Memory B cell (primary cell): ENCODE measurements around the gene MN1.

Source experiments
- ATAC-seq: fragments of 150-1000 bp; cut with Tn5 transposase; 2 replicates; pipeline ENCODE4 v1.10.0; 2021; ENCODE audit warnings: low read depth, mild to moderate bottlenecking, moderate library complexity
- DNase-seq, 2 donors: peaks; one replicate each; pipeline ENCODE4 v3.0.0; 2022; ENCODE audit warnings: low spot score in 2 of 2
- H3K27ac Mint-ChIP-seq: one replicate; pipeline ENCODE4 v1.8.0; 2022; ENCODE audit warnings: mild to moderate bottlenecking, moderate library complexity, mixed read lengths
- H3K27me3 Mint-ChIP-seq: one replicate; pipeline ENCODE4 v1.8.0; 2022; ENCODE audit warnings: mixed read lengths
- H3K36me3 Mint-ChIP-seq: one replicate; pipeline ENCODE4 v1.8.0; 2022; ENCODE audit warnings: mild to moderate bottlenecking, mixed read lengths
- H3K4me1 Mint-ChIP-seq: one replicate; pipeline ENCODE4 v1.8.0; 2022; ENCODE audit warnings: mixed read lengths
- H3K4me3 Mint-ChIP-seq: one replicate; pipeline ENCODE4 v1.8.0; 2022; ENCODE audit warnings: mild to moderate bottlenecking, moderate library complexity, mixed read lengths
- H3K9me3 Mint-ChIP-seq: one replicate; pipeline ENCODE4 v1.8.0; 2022; ENCODE audit warnings: mixed read lengths

MN1 gene

GRCh38 chr22:27775087-27775698 lies 26.4 kb downstream of the MN1 start:
- DNase-seq (no peak), ATAC-seq (no peak)
- no peaks in the 10 kb centered on the region for H3K9me3 Mint-ChIP-seq
- H3K36me3 Mint-ChIP-seq: no peaks in the 10 kb centered on the region
- H3K4me3 Mint-ChIP-seq: no peak overlapping the region
- H3K27me3 Mint-ChIP-seq: peaks cover 1% of the 10 kb centered on the region
- no peaks in the 10 kb centered on the region for H3K4me1 Mint-ChIP-seq
- H3K27ac Mint-ChIP-seq: no peak overlapping the region

GRCh38 chr22:27774200-27774599 lies 27.4 kb downstream of the MN1 start:
- H3K4me1 Mint-ChIP-seq: no peaks in the 10 kb centered on the region
- no peaks in the 10 kb centered on the region for H3K9me3 Mint-ChIP-seq
- no peak overlapping the region for H3K4me3 Mint-ChIP-seq
- H3K27me3 Mint-ChIP-seq: peaks cover 1% of the 10 kb centered on the region
- DNase-seq (no peak), ATAC-seq (no peak)
- H3K36me3 Mint-ChIP-seq: no peaks in the 10 kb centered on the region
- H3K27ac Mint-ChIP-seq: no peak overlapping the region

GRCh38 chr22:27772984-27773498 lies 28.5 kb downstream of the MN1 start:
- Mint-ChIP-seq H3K4me3 (no peak overlapping the region), H3K4me1 (no peaks in the 10 kb centered on the region), H3K27ac (no peak overlapping the region), H3K9me3 (no peaks in the 10 kb centered on the region), H3K36me3 (no peaks in the 10 kb centered on the region), H3K27me3 (peaks cover 1% of the 10 kb centered on the region)
- DNase-seq (no peak), ATAC-seq (no peak)

- Mint-ChIP-seq H3K27ac (no peak overlapping the region), H3K36me3 (no peaks in the 10 kb centered on the region), H3K27me3 (peaks cover 1% of the 10 kb centered on the region)
Measured at GRCh38 chr22:27772081-27772983, 29.2 kb downstream of the MN1 start.

GRCh38 chr22:27771637-27772036 lies 29.9 kb downstream of the MN1 start:
- Mint-ChIP-seq H3K4me1 (no peaks in the 10 kb centered on the region), H3K9me3 (peaks cover 2% of the 10 kb centered on the region), H3K27me3 (peaks cover 4% of the 10 kb centered on the region), H3K4me3 (no peak overlapping the region), H3K36me3 (no peaks in the 10 kb centered on the region), H3K27ac (no peak overlapping the region)
- no peak for ATAC-seq
- DNase-seq: no peak

More at GRCh38 chr22:27772081-27772983, 29.2 kb downstream of the MN1 start:
- Mint-ChIP-seq H3K4me1 (no peaks in the 10 kb centered on the region), H3K9me3 (no peaks in the 10 kb centered on the region), H3K4me3 (no peak overlapping the region)
- ATAC-seq: no peak
- DNase-seq: no peak

GRCh38 chr22:27769012-27769411 lies 32.5 kb downstream of the MN1 start:
- DNase-seq: no peak
- no peaks in the 10 kb centered on the region for H3K36me3 Mint-ChIP-seq
- peaks cover 2% of the 10 kb centered on the region for H3K27me3 Mint-ChIP-seq
- no peaks in the 10 kb centered on the region for H3K4me1 Mint-ChIP-seq
- no peak for ATAC-seq
- no peak overlapping the region for H3K27ac Mint-ChIP-seq
- H3K4me3 Mint-ChIP-seq: no peak overlapping the region
- peaks cover 2% of the 10 kb centered on the region for H3K9me3 Mint-ChIP-seq

- Mint-ChIP-seq H3K4me1 (no peaks in the 10 kb centered on the region), H3K4me3 (no peak overlapping the region), H3K36me3 (no peaks in the 10 kb centered on the region), H3K27ac (no peak overlapping the region), H3K27me3 (peaks cover 2% of the 10 kb centered on the region), H3K9me3 (peaks cover 2% of the 10 kb centered on the region)
- DNase-seq: no peak
- ATAC-seq: no peak
Measured at GRCh38 chr22:27768027-27768653, 33.4 kb downstream of the MN1 start.

GRCh38 chr22:27766679-27767078 lies 34.9 kb downstream of the MN1 start:
- peaks cover 2% of the 10 kb centered on the region for H3K9me3 Mint-ChIP-seq
- H3K4me1 Mint-ChIP-seq: no peaks in the 10 kb centered on the region
- ATAC-seq: no peak
- H3K27ac Mint-ChIP-seq: no peak overlapping the region
- H3K27me3 Mint-ChIP-seq: peaks cover 4% of the 10 kb centered on the region
- no peak for DNase-seq
- no peaks in the 10 kb centered on the region for H3K36me3 Mint-ChIP-seq
- H3K4me3 Mint-ChIP-seq: no peak overlapping the region

- peaks cover 8% of the 10 kb centered on the region for H3K27me3 Mint-ChIP-seq
Measured at GRCh38 chr22:27765706-27766291, 35.8 kb downstream of the MN1 start.

GRCh38 chr22:27764722-27765236 lies 36.8 kb downstream of the MN1 start:
- no peaks in the 10 kb centered on the region for H3K36me3 Mint-ChIP-seq
- H3K9me3 Mint-ChIP-seq: peaks cover 2% of the 10 kb centered on the region
- no peak overlapping the region for H3K27ac Mint-ChIP-seq
- ATAC-seq (no peak), DNase-seq (no peak)
- peaks cover 8% of the 10 kb centered on the region for H3K27me3 Mint-ChIP-seq
- H3K4me3 Mint-ChIP-seq: no peak overlapping the region
- H3K4me1 Mint-ChIP-seq: no peaks in the 10 kb centered on the region

More at GRCh38 chr22:27765706-27766291, 35.8 kb downstream of the MN1 start:
- Mint-ChIP-seq H3K4me1 (no peaks in the 10 kb centered on the region), H3K9me3 (peaks cover 2% of the 10 kb centered on the region), H3K36me3 (no peaks in the 10 kb centered on the region), H3K27ac (no peak overlapping the region), H3K4me3 (no peak overlapping the region)
- DNase-seq (no peak), ATAC-seq (no peak)

GRCh38 chr22:27761665-27762064 lies 39.9 kb downstream of the MN1 start:
- Mint-ChIP-seq H3K27ac (no peak overlapping the region), H3K36me3 (no peaks in the 10 kb centered on the region), H3K4me1 (no peaks in the 10 kb centered on the region), H3K27me3 (peaks cover 9% of the 10 kb centered on the region), H3K9me3 (no peaks in the 10 kb centered on the region), H3K4me3 (no peak overlapping the region)
- DNase-seq (no peak), ATAC-seq (no peak)

- Mint-ChIP-seq H3K4me3 (no peak overlapping the region), H3K27me3 (peaks cover 9% of the 10 kb centered on the region), H3K27ac (no peak overlapping the region), H3K4me1 (no peaks in the 10 kb centered on the region), H3K9me3 (no peaks in the 10 kb centered on the region), H3K36me3 (no peaks in the 10 kb centered on the region)
- DNase-seq: no peak
- ATAC-seq: no peak
Measured at GRCh38 chr22:27761000-27761399, 40.6 kb downstream of the MN1 start.

GRCh38 chr22:27760474-27760873 lies 41.1 kb downstream of the MN1 start:
- Mint-ChIP-seq H3K27ac (no peak overlapping the region), H3K4me3 (no peak overlapping the region), H3K4me1 (no peaks in the 10 kb centered on the region), H3K9me3 (no peaks in the 10 kb centered on the region), H3K36me3 (no peaks in the 10 kb centered on the region), H3K27me3 (peaks cover 9% of the 10 kb centered on the region)
- no peak for DNase-seq
- no peak for ATAC-seq
